DMS 273 treated with DMSO at 0.1 percent for 48 hours (cell line): ENCODE results near the gene CDC27.
"Not testable (repeated sequence)": the region's sequence is repeated elsewhere in the genome, so short reads cannot be mapped to it uniquely, and the experiment has no call there.

Source experiments
- DNase-seq: peaks from one replicate; lab custom pipeline; 2025; lab: John Stamatoyannopoulos, UW

The CDC27 gene

GRCh38 chr17:47219621-47220475 is 30.8 kb upstream of the CDC27 start:
- no peak for DNase-seq

DNA sequence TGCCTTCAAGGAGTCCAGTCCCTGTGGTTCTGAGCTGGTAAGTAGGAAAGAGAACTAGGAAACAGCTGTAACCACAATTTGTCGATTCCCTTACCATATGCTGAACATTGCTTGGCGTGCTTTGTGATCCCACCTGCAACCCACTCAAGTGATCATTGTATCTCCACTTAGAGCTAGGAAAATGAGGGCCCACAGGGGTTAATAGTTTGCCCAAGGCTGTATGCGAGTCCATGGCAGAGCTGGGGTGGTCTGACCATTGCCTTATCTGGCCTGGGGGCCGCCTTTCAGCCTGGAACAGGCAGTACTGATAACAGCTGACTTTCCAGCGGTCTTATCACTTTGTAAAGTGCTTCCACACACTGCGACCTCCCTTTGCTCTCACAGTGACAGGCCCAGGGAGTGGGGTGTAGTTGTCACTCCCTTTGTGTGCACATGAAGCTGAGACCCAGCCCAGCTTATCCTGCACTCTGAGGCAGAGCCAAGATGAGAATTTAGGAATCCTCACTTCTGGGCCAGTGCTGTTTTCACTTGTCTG is 29.9 kb upstream of the CDC27 start:
- no peak for DNase-seq

GRCh38 chr17:47217279-47217678 is 28.2 kb upstream of the CDC27 start:
- DNase-seq = not testable (repeated sequence)

DNA sequence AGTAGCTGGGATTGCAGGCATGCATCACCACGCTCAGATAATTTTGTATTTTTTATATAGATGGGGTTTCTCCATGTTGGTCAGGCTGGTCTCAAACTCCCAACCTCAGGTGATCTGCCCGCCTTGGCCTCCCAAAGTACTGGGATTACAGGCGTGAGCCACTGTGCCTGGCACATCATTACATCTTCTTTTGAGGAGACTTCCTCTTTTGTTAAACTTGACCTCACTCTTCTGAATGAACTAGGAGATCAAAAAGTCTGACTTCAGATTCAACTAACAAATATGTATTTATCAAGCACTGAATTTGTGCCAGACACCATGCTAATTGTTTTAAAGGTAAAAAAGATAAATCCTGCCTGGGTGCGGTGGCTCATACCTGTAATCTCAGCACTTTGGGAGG is 27.7 kb upstream of the CDC27 start:
- DNase-seq = not testable (repeated sequence)

- DNase-seq = no peak
Measured at GRCh38 chr17:47214931-47215330, 25.8 kb upstream of the CDC27 start.

DNA sequence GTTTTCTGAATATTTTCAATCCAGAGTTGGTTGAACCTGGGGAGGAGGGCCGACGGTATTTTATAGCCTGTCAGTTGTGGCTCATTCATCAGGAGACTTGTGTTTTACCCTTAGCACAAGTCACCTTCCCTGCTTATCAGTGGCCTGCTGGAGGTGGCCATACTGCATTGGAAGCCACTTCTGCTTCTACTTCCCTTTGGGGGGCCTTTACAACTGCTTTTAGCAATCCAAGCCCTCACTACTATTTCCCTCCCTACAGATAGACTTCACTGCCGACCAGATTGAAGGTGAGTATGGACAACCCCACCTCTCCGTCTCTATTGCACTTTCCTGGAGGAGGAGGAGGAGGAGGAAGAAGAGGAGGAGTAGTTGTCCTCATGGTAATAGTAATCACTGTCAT is 24.4 kb upstream of the CDC27 start:
- no peak for DNase-seq

DNA sequence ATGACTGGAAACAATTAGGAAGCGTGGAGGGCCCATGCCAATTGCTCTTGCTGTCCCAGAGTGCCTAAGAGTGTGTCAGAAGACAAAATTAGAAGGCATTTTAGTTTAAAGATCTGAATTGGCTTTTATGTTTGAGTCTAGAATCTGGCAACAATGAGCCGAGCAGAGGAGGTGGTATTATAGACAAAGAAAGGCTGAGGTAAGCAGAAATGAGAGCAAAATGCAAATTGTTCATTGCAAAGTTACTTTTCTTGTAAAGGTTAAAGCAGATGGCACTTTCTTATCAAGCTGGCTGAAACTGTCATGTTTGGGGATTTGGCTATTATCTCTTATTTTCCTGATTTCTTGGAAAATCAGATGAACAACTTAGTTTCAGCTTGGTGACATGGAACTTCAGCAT is 23.4 kb upstream of the CDC27 start:
- DNase-seq = no peak

DNA sequence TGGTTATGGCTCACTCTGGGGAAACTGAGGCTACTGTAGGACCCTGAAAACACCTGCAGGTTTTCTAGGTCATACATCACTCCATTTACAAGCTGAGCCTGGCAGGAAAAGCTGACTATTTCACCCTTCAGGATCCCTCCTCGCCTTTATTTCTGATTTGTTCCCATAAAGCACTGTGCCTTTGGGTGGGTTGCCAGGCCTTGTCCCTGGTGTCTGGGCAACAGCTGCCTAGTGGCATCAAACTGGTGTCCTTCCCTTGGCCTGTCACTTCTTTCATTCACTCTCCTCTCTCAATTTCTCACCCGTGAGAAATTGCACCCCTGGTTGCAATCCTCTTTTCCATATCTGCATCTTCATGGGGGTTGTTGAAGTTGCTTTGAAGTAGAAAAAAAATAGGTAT is 21.7 kb upstream of the CDC27 start:
- DNase-seq = no peak

DNA sequence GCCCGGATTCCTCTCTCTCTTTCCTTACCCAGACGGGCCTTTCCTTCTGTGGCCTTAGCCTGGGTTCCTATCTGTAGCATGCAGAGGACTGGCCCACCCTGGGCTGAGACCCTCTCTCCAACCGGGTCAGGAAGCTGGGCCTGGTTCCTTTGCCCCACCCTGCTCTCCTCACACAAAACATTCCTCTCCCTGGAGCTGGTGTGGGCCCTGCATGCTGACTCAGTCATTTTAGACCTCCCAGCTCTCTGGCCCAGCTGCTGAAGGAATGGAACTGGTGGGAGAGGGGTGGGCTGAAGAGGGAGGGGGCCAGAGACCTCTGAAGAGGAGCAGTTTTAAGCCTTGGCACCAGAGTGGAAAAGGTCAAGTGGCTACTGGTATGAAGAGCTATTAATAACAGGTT is 21.0 kb upstream of the CDC27 start:
- no peak for DNase-seq

- no peak for DNase-seq
Measured at GRCh38 chr17:47209499-47209898, 20.4 kb upstream of the CDC27 start.

DNA sequence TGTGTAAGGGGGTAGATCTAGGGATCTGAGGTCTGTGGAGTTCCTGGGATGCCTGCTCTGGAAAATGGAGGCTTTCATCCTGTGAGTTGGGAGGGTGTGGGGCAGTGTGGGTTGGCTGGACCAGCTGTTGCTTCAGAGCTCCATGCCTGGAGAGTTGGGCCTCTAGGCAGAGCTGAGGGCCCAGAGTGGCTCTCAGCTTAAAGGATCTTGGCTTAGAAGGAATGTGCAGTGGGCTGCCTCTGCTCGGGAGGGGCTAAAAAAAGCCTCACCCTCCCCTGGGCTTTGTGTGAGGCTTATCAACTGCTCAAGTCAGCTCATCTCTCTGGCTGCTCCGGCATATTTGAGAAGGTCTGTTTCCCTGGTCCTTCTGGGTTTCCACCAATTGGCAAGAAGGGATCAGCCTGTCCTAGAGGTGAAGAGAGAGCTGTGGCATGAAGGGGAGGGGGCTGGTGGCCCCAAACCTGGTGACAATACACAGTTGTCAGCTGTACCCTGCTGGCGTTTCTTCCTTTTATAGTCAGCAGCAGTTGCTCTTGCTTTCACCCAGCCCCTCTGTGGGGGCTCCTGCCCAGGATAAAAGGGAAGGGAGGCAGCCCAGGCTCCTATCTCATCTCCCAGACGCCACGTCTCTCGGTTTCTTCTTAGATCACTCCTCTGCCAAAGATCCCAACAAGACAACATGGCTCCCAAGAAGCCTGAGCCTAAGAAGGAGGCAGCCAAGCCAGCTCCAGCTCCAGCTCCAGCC is 19.8 kb upstream of the CDC27 start, which contains the start of gene MYL4:
Gene MYL4 (plus strand): TSS at position 605 of the 745 bp plus-strand sequence. CDS start 75 bp downstream, at position 680.
- no peak for DNase-seq

GRCh38 chr17:47207143-47208067 is 18.3 kb upstream of the CDC27 start:
- DNase-seq = no peak

DNA sequence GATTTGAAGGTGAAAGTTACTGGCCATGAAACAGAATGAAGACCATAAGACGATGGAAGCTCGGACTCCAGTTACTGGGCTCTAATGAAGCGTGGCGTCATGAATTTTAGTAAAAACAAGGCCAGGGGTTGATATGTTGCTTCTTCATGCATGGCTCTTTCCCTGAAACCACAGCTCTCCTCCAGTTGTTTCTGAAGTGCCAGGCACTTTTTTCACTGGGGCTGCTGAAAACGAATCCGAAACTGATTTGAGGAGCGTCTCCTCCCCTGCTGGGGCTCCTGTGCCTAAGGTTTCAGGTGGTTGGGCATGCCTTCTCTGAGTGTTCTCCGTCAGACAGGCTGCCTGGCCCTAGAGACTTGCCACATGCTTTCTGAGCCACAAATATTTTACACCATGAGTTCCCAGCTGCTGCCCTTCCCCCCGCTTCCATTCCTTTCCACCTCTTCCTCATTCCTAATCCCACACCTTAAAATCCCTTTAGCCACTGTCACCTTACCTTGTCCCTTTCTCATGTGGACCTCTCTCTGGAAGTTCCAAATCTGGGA is 16.4 kb upstream of the CDC27 start:
- DNase-seq = no peak

DNA sequence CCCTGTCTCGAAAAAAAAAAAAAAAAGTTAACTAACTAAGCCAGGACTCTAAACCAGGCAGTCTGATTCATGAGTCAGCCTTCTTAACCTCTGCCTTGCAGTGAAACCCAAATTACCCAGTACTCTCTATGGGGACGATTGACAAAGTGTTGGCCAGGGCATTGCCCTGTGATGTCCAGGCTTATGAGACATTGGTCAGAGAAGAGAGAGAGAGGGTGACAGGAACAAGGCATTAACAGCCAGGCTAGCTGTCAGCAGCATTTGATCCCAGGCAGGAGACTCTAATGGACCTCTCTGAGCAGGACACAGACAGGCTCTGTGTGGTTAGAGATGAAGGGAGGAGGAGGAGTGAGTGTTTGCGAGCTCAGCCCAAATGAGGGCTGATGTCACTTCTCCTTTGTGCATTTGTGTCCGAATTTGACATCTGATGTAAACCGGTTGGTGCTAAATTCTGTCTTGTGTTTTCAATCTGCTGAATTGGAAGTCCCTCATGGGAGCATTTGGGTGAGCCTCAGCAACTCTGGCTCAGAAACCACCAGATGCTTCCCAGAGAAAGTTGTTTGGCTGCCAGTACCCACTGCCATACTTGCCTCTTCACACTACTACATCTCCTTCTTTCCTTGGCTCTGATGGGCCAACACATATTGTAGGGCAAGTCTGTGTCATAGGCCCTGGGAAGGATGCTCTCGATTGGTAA is 15.8 kb upstream of the CDC27 start:
- DNase-seq = no peak

- no peak for DNase-seq
Measured at GRCh38 chr17:47203984-47204721, 15.1 kb upstream of the CDC27 start.

- DNase-seq = no peak
Measured at GRCh38 chr17:47201166-47201565, 12.1 kb upstream of the CDC27 start.

- DNase-seq = no peak
Measured at GRCh38 chr17:47200325-47200664, 11.2 kb upstream of the CDC27 start.

DNA sequence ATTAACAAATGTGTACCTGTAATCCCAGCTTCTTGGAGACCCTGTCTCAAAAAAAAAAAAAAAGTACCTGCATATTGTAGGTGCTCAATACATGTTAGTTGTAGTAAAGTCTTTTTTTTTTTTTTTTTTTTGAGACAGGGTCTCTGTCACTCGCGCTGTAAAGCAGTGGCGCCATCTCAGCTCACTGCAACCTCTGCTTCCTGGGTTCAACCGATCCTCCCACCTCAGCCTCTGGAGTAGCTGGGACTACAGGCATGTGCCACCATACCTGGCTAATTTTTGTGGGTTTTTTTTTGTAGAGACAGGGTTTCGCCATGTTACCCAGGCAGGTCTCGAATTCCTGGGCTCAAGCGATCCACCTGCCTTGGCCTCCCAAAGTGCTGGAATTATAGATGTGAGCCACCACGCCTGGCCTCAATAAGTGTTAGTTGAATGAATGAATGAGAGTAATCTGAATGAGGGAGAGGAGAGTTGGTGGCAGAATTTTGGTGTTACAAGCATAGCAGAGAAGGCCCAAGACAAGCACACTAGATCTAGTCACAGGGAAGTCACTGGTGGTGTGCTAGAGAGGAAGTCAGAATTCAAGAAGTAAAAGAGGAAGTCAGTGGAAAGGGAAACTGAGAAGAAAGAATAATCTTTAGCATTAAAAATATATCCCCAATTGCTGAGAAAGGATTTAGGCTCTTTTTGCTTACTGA is 10.7 kb upstream of the CDC27 start:
- no peak for DNase-seq

GRCh38 chr17:47197821-47198220 is 8.7 kb upstream of the CDC27 start:
- DNase-seq = no peak
